Measurements from ENCODE around the gene FBXL17.

FBXL17 gene

DNA sequence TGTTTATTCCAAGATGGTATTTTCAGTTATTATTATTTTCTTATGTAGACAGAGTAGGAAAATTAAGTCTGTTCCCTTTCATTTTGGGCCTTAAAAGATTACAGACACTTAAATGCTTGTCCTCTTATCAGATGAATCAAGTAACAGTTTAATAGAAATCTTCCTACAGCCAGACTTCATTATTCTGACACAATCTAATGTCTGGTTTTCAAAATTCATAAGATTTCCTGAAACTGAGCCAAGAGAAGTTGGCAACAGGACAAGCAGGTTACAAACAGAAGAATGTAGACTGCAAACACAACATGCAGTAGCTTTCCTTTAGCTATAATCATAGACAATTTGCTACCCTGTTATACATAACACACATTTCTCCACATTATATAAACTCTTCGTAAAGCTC lies 130.5 kb downstream of the FBXL17 start:
- no peak for DNase-seq

DNA sequence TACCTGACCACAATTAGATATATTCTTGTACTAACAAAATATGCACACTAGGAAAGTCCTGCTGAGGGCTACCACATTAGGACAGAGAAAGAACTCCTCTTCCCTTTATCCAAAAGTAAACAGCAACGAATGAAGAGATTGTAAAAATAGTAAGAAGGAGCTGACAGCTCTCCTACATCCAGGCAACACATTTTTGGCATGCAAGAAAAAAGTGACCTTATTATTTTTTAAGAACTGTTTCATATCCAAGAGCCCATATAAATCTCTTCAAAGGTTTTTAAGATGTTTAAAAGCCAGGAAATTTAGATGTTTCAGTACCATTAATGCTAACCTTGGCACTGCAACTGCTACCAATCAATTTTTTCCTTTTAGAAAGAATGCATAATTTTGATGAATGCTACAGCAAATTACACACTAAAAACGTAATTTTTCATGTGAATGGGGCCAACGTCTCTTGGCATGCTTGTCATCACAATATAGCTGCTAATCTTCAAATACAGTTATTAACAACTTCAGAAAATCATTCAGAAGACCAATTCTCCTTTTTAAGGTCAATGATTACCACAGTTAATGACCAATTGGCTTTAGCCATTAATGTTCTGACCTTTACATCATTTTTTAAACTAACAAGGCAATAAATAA lies 132.0 kb downstream of the FBXL17 start:
- no peak for DNase-seq

DNA sequence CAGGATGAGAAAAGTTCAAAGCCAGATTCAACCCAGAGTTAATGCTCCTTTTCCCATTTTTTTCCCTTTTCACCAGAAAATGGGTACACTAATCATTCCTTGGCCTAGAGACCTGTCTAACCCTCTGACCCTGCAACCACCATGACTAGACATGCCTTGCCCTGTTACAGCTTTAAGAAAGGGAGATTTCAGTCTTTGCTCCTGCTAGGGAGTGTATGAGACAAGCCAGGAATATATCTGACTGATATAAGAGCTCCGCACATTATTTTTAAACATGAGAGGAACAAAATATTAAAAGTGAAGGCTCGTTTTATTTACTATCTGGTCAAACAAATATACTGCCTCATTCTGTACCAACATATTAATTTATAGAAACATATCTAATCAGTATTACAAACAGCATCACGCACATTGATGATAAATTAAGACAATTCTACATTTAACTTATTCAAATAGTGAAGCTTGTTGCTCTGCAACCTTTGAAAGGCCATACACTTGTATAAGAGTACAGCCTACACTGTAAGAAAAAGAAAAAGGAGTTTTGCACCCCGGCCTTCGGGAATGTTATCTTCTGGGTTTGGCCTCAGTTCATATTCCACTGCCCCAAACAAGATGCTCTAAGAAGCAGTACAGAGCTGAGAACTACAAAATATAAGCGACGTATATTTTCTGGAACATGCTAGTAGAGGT lies 132.7 kb downstream of the FBXL17 start:
- DNase-seq, result no peak

DNA sequence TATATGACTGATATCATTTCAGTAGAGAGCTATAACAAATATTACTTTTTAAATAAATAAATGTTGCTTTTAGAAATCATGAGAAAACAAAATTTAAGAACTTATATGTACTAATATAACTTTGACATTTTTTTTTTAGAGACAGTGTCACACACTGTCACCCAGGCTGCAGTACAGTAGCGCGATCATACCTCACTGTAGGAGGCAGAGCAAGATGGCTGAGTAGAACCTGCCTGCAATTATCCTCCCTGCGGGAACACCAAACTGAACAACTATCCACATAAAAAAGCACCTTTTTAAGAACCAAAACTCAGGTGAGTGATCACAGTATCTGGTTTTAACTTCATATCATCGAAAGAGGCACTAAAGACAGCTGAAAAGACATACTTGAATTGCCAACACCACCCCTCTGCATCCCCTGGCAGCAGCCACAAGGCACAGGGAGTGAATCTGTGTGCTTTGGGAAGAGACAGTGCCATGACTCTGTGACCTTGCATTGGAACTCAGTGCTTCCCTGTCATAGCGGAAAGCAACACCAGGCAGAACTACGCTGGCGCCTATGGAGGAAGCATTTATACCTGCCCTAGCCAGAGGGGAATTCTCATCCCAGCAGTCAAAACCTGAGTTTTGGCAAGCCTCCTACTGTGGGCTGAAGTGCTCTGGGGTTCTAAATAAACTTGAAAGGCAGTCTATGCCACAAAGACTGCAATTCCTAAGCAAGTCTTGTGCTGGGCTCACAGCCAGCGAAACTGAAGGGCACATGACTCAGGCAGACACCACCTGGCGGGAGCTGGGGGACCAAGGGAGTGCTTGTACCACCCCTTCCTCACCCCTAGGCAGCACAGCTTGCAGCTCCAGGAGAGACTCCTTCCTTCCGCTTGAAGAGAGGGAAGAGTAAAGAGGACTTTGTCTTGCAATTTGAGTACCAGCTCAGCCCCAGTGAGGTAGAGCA lies 142.7 kb downstream of the FBXL17 start:
- no peak for DNase-seq

DNA sequence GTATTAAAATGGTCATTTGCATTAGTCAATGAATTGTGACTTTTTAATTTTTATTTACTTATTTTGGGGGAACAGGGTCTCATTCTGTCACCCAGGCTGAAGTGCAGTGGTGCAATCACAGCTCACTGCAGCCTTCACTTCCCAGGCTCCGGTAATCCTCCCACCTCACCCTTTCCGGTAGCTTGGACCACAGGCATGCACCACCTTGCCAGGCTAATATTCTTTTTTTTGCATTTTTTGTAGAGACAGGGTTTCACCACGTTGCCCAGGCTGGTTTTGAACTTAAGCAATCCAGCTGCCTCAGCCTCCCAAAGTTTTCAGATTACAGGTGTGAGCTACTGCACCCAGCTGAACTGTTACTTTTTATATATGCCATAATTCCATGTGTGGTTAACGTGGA lies 143.4 kb downstream of the FBXL17 start:
- DNase-seq, result no peak

DNA sequence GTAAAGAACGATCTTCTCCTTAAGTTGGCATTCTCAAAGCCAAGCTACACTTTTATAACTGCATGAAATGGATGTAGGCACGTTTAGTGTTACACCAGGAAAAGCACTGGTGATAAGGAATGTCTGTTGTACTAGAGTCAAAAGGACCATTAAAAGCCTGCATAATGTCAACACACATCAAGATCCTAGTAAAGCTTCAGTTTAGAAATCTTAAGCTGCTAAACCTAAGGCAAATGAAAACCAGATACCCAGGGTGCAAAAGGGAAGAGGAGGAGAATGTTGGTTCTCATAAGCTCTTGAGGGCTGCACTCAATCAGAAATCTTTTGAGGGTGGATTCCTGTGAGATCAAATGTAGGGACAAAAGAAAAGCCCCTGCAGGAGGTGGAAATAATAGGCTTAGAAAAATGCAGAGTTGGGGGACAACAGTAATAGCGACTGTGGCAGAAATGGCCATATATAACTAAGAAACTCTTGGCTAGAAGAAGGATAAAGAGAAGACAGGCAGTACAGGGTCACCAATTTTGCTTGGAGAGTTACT lies 148.2 kb downstream of the FBXL17 start:
- DNase-seq, result no peak

DNA sequence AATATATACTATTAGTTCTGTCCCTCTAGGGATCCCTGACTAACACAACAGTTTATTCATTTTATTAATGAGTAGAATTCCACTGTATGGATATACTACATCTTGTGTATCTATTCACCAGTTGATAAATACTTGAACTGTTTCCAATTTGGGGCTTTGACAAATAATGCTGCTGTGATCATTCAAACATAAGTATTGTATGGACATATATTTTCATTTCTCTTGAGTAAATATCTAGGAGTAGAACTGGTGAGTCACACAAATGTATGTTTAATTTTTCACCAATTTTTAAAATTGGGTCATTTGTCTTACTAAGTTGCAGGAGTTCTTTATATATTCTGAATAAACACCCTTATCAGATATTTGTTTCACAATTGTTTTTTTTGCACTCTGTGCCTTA lies 149.1 kb downstream of the FBXL17 start:
- DNase-seq, result no peak

DNA sequence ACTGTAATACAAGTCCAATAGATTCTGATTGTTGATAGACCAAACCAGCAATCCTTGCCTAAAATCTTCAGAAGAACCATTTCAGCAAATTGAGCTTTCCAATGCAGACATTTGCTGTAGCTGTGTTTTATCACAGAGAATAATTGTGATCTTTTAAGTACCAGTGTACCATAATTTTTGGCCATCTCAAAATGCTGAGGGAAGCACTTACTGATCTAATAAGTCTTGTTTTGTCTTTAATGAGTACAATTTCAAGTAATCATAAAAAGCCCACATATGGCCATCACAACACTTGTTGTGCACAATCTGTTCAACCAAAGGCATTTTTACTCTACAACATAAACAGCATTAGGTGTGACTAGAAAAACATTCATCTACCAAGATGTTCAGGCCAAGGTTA lies 159.9 kb downstream of the FBXL17 start:
- DNase-seq, result no peak

DNA sequence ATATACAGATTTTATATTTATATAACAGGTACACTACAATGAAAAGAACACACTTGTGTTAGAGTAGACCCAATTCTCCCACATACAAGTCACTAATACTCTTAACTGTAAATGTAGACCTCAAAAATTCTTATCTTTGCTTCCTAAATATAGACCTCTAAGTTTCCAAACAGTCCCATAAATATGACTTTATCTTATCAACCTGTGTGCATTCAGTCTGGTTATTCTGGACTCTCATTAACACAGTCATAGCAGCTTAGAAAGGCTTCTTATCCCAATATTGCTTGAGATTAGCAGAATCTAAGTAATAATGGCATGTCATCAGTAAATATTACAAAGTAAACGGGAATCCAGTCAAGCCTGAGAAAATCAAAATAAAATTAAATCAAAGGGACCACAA lies 161.1 kb downstream of the FBXL17 start:
- no peak for DNase-seq

DNA sequence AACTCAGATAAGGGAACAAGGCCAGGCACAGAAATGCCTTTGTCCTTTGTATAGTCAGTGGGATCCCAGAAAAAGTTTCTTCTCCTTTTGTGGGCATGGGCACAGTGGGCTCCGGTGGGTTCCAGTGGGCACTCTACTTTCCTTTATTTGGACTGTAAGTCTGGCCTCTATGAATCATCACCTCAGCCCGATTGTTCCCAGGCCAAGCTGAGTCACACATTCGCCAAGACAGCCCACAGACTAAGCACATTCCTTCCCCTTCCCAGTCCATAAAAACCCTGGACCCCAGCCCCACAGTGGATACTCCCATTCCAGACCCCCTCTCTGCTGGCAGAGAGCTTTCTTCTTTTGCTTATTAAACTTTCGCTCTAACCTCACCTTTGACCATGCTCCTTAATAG lies 165.0 kb downstream of the FBXL17 start:
- no peak for DNase-seq

DNA sequence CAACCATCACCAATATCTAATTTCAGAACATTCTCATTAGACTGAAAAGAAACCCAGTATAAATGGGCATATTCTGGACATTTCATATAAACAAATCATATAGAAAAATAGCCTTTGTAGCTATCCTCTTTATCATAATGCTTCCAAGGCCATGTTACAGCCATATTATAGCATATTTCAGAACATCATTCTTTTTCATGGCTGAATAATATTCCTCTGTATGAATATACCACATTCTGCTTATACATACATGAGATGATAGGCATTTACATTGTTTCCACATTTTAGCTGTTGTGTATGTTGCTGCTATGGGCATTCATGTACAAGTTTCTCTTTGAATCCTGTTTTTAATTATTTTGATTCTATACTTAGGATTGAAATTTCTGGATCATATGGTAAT lies 167.0 kb downstream of the FBXL17 start:
- DNase-seq, result no peak

DNA sequence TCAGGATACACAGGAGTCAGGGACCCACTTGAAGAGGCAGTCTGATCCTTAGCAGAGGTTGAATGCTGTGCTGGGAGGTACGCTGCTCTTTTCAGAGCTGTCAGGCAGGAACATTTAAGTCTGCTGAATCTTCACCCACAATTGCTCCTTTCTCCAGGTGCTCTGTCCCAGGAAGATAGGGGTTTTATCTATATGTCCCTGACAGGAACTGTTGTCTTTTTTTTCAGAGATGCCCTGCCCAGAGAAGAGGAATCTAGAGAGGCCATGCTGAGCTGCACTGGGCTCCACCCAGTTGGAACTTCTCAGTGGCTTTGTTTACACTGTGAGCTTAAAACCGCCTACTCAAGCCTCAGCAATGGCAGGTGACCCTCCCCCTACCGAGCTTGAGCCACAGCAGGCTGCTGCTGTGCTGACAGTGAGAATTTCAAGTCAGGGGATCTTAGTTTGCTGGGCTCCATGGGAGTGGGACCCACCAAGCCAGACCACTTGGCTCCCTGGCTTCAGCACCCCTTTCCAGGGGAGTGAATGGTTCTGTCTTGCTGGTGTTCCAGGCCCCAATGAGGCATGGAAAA lies 169.0 kb downstream of the FBXL17 start:
- DNase-seq, result no peak

DNA sequence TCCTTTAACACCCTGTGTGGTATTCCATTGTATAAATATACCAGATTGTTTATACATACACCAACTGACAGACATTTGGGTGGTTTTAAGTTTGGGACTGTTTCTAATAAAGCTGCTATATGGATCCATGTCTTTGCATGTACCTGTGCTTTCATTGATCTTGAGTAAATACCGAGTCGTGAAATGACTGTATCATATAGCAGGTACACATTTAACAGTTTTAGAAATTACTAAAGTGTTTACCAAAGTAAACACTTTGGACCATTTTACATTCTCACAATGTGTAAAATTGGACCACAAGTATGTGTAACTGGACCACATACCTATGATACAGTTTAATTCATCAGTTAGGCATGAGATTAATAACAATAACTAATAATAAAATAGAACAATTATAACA lies 175.2 kb downstream of the FBXL17 start:
- no peak for DNase-seq

DNA sequence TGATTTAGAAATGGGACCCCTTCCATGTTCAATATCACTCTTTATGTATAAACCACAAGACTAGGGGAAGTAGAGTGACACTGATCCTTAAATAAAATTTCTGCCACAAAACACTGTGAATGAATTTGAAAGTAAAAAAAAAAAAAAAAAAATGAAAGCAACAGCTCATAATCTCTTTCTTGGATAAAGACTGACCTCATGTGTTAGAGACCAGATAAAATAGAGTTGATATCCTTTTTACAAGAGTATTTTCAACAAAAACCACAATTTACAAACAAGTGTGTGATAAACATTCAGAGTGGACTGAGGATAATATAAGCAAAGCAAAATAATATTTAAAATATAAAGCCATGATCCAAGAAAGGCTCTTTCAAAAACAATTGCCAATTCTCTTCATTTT lies 180.2 kb downstream of the FBXL17 start:
- no peak for DNase-seq

DNA sequence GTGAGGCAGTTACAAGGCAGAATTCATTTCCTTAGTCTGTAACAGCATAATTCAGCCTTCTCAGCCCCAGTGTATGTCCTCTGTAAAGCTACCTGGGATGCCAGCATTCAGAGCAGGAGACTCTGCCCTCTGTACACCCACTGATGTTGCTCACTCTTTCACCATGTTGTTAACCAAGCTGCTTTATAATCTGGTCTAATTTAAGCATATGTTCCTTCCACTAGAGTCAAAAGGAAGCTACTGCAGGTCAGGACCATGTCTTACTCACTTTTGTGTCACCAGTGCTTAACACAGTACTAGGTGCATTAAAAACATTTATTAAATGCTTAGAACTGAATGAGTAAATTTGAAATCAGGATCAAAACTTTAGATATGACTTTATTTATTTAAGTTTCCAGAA lies 185.6 kb downstream of the FBXL17 start:
- DNase-seq, result no peak

DNA sequence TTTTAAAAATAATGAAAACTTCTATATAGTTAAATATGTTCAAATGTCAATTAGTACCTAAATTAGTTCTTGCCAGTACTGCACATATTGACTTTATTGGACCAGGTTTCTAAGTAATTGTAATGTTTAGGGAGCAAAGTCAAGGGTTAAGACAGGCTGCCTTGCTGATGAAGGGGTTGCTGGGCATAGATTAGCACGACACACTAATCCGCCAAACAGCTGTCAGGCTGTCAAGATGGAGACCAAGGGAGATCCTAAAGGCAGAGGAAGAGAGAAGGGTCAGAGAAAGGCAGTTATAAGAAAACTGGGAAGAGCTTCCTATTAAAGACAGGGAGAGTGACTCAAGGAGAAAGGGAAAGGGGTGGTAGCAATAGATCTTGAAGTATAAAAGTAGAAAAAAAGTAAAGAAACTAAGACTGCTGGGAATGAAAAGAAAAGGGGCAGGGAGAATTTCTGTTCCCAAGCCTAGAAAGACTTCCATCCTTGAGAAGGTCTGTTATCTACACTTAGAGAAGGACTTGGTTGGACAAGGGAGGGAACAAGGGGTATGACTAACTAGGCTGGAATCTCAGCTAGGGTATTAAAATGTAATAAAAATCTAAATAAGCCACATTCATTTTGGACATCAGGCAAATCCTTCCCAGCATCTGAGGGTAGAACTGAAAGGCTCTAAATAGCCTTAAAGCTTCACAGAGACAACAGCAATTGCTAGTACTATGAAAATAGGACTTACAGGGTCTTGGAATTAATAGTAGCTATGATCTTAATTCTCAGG lies 188.7 kb downstream of the FBXL17 start:
- no peak for DNase-seq

DNA sequence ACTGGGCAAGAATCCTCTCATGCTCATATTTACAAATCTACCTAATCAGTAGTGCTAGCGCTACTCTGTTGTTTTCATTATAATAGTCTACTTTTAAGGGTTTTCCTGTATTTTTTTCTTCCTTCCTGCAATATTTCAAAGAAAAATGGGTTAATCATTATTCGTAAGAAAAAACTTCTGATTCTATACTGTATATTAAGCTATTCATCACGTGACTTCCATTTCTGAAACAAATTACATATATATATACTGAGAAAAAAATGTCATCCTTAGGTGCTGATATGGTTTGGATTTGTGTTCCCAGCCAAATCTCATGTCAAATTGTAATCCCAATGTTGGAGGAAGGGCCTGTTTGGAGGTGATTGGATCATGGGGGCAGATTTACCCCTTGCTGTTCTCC lies 197.0 kb downstream of the FBXL17 start:
- no peak for DNase-seq

DNA sequence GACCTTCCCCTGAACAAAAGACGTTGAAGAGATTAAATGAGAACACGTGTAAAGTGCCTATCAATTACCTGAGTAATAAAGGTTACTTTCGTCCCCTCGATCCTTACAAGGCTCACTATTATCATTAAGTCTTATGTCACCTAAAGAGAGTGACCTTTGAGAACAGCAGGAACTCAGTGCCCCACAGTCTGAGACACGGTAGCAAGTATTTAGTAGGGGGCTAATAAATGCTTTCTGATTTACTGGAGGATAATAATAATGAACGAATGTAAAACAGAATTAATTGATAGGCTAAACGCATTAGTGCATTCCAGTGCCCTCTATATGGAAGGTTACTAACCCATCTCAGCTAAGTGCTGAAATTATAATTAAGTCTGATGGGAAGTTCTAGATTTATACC lies 199.9 kb downstream of the FBXL17 start:
- no peak for DNase-seq

DNA sequence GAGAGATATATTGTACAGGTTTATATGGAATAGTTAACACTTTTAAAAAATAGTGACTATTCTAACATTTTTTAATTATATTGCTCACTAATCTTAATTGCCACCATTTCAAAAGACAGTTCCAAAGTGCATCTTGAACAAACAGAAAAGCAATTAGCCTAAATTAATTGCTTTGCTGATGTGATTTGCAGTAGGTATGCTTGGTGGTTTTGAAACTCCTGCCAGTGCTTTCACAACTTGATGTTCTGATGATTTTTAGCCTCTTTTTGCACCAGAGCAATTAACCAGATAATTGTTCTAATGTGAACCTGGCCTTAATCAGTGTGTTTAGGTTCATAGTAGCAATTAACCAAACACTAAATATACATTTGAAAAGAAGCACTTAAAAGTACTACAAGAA lies 207.6 kb downstream of the FBXL17 start:
- DNase-seq, result no peak

DNA sequence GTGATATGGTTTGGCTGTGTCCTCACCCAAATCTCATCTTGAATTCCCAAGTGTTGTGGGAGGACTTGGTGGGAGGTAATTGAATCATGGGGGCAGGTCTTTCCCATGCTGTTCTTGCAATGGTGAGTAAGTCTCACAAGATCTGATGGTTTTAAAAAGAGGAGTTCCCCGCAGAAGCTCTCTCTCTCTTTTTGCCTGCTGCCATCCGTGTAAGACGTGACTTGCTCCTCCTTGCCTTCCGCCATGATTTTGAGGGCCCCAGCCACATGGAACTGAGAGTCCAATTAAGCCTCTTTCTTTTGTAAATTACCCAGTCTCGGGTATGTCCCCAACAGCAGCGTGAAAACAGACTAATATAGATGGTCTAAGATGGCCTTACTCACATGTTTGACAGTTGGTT lies 210.1 kb downstream of the FBXL17 start:
- no peak for DNase-seq

DNA sequence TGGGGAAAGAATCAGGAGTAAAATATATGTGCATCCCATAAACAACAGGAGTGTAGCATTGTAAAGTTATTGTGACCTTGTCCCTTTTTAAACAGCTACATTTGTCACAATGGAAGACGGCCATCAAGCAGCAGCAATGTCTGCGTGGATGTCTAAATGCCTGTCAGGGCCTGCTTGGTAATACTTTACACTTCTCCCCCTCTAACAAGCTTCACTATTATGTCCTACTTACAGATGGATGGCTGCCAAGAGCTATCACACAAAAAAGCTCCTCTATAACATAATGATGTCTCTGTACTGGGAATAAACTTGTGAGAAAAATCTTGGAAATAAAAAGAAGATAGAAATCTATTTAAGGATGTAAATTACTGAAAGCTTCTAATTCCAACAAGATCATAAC lies 213.0 kb downstream of the FBXL17 start:
- no peak for DNase-seq

DNA sequence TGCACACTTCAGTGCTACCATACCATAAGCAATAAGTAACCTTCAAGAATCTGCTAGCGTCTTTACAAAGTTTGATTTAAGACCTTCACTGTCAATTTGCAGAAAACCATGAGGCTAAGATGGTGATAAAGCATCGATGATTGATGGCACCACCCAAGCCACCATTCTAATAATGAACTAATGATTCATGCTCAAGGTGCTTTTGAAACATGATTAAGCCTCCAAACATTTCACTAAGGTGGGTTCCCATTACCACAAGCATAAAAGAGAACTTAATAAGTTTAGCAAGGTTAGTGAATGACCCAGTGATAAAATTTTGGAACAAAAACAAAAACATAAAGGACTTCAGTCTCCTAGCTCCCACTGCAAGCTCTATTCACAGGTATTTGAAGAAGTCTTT lies 214.7 kb downstream of the FBXL17 start:
- DNase-seq, result no peak

All from right kidney (tissue), 1 donor.